ENCODE measurements around the gene EPS8L3.
"Not testable (repeated sequence)": the region's sequence is repeated elsewhere in the genome, so short reads cannot be mapped to it uniquely, and the experiment has no call there.

Gene EPS8L3

GRCh38 chr1:109764561-109765482 is 1.1 kb upstream of the EPS8L3 start:
- DNase-seq (ENCODE audit: low read depth in 2 of 2) = no peak

GRCh38 chr1:109762821-109763645 is 690 bp downstream of the EPS8L3 start:
- DNase-seq (ENCODE audit: low read depth in 2 of 2) = no peak

DNA sequence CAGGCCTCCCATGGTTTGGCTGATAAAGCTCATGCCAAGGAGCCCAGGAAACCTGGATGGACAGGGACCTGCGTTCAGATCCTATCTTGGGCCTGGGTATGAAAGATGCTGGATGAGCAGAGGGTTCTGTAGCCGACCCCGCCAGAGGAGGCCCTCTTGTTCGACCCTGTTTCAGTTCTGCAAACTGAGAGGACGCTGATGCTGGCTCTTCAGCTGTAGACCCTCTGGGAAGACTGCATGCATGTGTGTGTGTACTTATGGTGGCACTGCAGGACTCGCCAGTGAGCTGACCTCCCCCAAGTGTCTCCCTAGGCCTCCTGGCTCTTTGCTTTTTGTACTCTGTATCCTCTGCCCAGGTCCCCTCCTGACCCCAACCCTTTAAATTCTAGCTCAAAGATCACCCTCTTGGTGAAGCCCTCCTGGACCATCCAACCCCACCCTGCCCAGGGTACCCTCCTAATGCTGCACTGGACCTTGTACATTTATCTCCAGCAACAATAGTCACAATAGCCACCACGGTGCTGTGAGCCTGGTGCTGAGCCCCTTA is 1.6 kb downstream of the EPS8L3 start:
- no peak for DNase-seq (ENCODE audit: low read depth in 2 of 2)

DNA sequence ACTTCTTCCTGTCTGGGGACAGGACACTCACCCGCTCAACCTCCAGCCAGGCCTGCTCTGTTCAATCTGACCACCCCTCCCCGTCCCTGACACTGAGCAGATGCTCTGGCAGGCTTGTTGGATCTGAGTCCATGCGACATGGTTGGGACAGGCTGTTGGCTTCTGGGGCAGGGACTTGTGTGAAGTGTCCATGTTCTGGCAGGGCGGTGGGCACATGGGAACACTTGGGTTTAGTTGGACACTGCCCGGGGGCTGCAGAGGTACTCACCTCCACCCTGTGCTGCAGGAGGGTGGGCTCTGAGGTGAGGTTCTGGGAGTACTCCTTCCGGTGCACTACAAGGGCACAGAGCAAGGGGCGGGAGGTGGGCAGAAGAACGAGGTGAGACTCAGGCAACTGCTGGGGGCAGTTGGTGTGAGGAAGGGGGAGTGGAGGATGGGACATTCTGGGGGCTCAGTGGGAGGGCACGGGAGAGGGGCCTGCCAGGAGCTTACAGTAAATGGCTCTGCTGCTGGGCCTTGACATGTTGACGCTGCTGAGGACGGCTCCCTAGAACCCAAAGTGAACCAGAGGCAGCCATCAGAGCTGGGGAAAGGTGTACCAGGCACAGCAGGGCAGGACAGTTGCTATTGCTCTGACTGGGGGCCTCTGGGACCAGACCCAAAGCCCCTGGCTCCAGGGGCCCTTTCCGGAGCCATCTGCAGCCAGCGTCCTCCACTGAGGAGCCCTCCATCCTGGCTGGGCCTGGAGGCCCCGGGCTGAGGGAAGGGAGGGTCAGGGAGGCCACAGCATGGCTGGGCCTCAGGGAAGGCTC is 2.3 kb downstream of the EPS8L3 start:
- DNase-seq (ENCODE audit: low read depth in 2 of 2) = no peak

- no peak for DNase-seq (ENCODE audit: low read depth in 2 of 2)
These were observed 3.0 kb downstream of the EPS8L3 start for GRCh38 chr1:109760581-109761226.

- no peak for DNase-seq (ENCODE audit: low read depth in 2 of 2)
These were observed 4.0 kb downstream of the EPS8L3 start for GRCh38 chr1:109759513-109760334.

- no peak for DNase-seq (ENCODE audit: low read depth in 2 of 2)
These were observed 5.6 kb downstream of the EPS8L3 start for GRCh38 chr1:109757936-109758786.

GRCh38 chr1:109756848-109757521 is 6.7 kb downstream of the EPS8L3 start:
- no peak for DNase-seq (ENCODE audit: low read depth in 2 of 2)

- DNase-seq (ENCODE audit: low read depth in 2 of 2) = not testable (repeated sequence)
These were observed 7.4 kb downstream of the EPS8L3 start for GRCh38 chr1:109756325-109756724.

- DNase-seq (ENCODE audit: low read depth in 2 of 2) = no peak
These were observed 9.0 kb downstream of the EPS8L3 start for GRCh38 chr1:109754738-109755137.

DNA sequence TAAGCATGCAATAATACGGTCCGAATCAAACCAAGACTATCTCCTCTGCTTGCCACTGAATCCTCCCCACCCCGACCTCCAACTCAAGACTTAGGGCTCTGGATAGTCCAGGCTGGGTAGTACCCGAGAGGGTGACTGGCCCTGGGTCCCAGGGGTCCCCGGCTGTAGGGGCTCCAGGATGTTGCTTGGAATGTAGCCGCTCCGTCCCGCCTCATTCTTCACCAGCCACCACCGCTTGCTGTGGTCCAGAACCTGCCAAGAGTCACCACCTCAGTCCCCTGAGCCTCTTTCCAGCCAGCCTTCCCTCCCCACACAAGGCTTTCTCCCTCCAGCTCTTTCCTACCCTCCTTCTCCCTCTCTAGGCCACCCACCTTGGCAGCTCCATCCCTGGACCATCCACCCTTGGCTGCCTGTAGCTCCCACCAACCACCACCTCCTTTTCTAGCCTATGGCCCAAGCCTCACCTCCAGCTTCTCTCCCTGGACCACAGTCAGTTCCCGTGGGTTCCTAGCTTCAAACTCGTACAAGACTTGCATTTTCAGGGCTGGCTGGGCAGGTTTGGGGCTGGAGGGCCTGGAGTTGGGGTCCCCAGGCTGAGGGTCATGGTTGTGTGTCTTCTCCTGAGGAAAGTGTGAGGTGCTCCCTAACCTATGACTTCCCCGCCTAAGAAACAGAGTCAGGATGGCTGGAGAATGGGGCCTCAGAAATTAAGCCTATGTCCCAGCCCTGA is 12.0 kb downstream of the EPS8L3 start:
- DNase-seq (ENCODE audit: low read depth in 2 of 2) = no peak

DNA sequence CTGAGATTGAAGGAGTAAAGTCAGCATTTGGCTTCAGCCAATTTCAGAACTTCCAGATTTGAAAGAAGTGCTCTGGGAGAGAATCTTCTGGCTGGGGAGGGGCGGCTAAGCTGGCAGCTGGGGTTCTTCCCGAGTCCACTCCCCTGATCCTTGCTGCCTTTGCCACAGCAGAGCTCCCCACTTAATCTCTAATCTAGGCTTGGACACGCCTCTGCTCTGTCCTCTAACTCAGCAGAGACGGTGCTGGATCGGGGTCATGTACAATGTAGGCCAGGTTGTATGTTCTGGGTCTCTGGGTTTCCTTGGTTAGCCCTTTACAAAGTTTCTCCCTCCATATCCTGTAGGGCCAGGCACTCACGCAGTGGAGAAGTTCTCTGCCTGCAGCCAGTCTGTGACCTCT is 12.8 kb downstream of the EPS8L3 start:
- no peak for DNase-seq (ENCODE audit: low read depth in 2 of 2)

DNA sequence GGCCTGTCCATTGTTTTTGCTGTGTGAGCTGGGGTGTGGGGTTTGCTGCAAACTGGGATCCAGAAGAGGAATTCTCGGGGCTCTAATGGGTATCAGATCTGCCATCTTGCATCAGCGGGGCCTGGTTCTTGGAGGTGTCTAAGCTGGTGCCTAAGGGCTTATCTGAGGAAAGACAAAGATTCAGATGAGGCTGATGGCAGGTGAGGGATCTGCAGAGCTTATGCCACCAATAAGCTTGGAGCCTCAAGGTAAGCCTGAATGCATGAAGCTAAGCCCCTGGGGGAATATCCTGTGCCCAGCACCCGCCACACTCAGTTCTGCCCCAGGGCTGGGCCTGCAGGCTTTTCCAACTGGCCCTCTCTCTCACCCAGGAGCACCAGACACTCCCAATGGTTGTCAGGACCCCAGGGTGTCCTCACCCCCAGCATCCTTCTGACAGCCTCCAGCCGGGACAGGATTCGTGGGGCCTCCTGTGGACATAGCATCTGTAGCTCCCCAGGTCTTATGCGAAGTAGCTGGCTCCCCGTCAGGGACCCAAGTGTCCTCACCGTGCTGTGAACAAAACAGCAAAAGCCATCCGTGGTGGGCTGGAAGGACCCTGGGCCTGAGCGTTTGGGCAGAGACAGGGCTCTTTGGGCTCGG is 13.4 kb downstream of the EPS8L3 start:
- DNase-seq (ENCODE audit: low read depth in 2 of 2) = no peak

GRCh38 chr1:109749221-109749620 is 14.5 kb downstream of the EPS8L3 start:
- DNase-seq (ENCODE audit: low read depth in 2 of 2) = no peak

- DNase-seq (ENCODE audit: low read depth in 2 of 2) = not testable (repeated sequence)
These were observed 15.4 kb downstream of the EPS8L3 start for GRCh38 chr1:109748311-109748710.

DNA sequence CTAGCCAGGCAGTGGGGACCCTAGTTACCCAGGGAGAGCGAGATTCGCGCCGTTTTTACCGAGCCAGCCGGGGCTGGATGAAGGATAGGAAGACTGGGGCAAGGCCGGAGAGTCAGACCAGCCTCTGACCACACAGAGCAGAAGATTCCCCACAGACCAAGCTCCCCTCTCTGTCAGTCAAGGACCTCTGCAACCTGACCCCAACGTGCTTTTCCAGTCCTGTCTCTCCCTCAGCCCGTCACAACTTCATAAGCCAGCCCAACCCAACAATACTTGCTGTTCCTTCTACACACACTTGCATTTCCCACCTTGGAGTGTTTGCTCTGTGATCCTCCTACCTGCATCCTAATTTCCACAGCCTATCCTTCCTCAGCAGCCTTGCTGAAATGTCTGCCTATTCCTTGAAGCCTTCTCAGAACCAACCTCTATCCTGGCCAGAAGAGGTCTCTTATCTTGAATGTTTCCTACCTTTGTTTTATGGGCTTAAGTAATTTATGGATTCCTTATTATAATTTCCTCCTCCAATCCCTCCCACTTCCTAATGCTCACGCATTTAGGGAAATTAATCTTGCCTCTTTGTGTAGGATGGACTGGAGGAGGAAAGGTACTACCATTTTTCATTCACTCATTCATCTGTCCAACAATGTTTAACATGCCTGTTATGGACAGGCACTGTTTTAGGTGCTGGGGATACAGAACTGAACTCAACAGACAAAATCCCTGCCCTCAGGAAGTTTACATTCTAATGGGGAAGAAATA is 22.9 kb downstream of the EPS8L3 start, which contains the start of gene GSTM3:
GSTM3 (minus strand) TSS at position 424 of the 759 bp plus-strand sequence. CDS start 751 bp downstream, outside the sequence.
- no peak for DNase-seq (ENCODE audit: low read depth in 2 of 2)
